HG03575 (cell line): Measurements from ENCODE around the gene AKAP8L.

Experiments used
- ATAC-seq: cut with Tn5 transposase; IDR thresholded peaks from one replicate; pipeline ENCODE4 v1.9.1; 2021; ENCODE audit not compliant: unreplicated experiment, insufficient number of reproducible peaks, low FRiP score; ENCODE audit errors: extremely low read depth

Gene AKAP8L

GRCh38 chr19:15330801-15331418, 87.9 kb downstream of the AKAP8L start:
- ATAC-seq, result no peak
